ENCODE measurements around the gene DFFA.
"Not testable (repeated sequence)": the region's sequence is repeated elsewhere in the genome, so short reads cannot be mapped to it uniquely, and the experiment has no call there.

DFFA gene

DNA sequence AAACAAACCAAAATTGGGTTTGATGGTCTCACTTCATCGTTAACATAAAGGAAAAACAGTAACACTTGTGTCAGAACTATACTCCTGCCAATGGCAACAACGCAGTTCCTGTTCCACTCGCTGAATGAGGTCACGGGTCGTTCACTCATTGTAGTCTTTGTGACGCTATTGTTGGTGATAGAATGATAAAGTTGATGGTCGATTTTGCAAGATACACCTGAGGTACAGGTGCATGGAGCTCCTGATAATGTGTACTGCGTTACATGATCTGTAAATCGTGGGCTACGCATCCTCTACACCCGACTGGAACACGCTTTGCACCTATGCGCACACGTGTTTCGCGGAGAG lies 42.5 kb downstream of the DFFA start:
- DNase-seq (ENCODE audit: low read depth in 2 of 2), result peak in 1 of 2 donors; percentile 10

DNA sequence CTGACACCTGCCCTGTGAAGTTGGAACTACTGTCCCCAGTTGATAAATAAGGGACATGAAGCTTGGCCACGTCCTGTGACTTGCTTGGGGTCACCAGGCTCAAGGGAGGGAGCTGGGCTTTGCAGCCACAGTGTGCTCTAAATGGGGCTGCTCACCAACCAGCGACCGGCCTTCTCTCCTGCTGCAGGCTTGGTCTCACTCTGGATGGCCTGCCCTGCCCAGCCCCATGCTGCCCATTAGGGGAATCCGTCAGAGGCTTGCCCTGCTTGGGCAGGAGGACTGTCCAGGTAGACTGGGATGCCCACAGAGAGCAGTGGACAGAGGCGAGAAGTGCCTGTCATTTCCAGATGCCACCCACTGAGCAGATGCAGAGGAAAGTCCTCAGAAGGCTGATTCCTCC lies 43.3 kb downstream of the DFFA start:
- no peak for DNase-seq (ENCODE audit: low read depth in 2 of 2)

DNA sequence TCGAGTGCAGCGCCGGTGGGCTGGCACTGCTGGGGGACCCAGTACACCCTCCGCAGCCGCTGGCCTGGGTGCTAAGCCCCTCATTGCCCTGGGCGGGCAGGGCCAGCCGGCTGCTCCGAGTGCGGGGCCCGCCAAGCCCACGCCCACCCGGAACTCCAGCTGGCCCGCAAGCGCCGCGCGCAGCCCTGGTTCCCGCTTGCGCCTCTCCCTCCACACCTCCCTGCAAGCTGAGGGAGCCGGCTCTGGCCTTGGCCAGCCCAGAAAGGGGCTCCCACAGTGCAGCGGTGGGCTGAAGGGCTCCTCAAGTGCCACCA lies 45.8 kb downstream of the DFFA start:
- DNase-seq (ENCODE audit: low read depth in 2 of 2), result not testable (repeated sequence)

DNA sequence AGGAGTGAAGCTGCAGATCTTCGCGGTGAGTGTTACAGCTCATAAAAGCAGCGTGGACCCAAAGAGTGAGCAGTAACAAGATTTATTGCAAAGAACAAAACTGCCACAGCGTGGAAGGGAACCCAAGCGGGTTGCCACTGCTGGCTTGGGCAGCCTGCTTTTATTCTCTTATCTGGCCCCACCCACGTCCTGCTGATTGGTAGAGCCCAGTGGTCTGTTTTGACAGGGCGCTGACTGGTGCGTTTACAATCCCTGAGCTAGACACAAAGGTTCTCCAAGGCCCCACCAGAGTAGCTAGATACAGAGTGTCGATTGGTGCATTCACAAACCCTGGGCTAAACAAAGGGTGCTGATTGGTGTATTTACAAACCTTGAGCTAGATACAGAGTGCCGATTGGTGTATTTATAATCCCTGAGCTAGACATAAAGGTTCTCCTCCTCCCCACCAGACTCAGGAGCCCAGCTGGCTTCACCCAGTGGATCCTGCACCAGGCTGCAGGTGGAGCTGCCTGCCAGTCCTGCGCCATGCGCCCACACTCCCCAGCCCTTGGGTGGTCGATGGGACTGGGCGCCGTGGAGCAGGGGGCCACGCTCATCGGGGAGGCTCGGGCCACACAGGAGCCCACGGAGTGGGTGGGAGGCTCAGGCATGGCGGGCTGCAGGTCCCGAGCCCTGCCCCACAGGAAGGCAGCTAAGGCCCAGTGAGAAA lies 46.3 kb downstream of the DFFA start:
- not testable (repeated sequence) for DNase-seq (ENCODE audit: low read depth in 2 of 2)

DNA sequence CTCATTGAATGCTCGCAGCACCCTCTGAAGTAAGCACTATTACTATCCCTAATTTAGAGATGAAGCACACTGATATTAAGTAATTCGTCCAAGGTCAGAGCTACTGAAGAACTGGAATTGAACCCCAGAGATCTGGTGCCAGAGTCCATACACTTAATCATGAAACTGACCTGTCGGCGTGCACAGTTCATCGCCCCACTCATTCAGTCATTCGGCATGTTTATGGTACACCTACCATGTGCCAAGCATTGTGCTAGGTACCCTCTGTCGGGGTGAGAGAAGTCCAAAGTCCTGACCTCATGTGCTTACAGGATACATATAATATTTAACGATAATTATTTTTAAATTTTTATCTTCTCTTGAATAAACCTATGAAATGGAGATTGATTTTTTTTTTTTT lies 47.7 kb downstream of the DFFA start:
- no peak for DNase-seq (ENCODE audit: low read depth in 2 of 2)

DNA sequence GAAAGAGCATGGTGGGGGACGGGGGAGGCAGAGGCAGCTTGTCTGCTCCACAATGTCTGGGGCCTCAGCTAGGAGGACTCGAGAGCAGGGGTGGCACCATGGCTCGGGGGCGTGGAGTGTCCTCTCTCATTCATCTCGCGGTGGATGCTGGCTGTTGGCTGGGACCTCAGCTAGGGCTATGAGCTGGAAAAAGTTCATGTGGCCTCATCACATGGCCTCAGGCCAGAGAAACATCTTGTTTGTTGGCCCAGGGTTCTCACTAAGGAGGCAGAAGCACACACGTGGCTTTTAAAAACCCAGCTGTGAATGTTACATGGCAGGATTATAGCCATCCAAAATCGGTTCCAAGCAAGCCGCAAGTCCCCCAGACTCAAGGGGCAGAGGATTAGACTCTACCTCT lies 48.3 kb downstream of the DFFA start:
- no peak for DNase-seq (ENCODE audit: low read depth in 2 of 2)

DNA sequence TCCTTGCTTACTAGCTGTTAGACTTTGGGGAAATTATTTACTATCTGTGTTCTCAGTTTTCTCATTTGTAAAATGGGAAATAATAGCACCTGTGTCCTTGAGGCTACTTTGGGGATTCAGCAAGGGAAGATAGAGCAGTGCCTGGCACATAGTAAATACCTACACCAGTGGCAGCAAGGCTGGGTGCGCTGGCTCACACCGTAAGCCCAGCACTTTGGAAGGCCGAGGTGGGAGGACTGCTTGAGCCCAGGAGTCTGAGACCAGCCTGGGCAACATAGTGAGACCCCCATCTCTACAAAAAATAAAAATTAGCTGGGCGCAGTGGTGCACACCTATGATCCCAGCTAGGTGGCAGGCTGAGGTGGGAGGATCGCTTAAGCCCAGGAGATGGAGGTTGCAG lies 50.7 kb downstream of the DFFA start:
- no peak for DNase-seq (ENCODE audit: low read depth in 2 of 2)

DNA sequence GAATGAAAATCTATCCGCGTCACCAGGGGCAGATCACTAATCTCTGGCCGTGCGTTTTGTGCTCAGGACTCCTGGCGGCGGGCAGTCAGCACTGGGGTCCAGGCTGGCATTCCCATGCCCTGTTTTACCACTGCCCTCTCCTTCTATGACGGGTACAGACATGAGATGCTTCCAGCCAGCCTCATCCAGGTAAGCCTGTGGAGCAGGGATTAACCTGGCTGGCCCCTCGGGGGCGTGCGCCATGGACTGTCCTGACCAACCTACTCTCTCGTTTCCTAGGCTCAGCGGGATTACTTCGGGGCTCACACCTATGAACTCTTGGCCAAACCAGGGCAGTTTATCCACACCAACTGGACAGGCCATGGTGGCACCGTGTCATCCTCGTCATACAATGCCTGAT lies 53.0 kb downstream of the DFFA start:
- no peak for DNase-seq (ENCODE audit: low read depth in 2 of 2)

DNA sequence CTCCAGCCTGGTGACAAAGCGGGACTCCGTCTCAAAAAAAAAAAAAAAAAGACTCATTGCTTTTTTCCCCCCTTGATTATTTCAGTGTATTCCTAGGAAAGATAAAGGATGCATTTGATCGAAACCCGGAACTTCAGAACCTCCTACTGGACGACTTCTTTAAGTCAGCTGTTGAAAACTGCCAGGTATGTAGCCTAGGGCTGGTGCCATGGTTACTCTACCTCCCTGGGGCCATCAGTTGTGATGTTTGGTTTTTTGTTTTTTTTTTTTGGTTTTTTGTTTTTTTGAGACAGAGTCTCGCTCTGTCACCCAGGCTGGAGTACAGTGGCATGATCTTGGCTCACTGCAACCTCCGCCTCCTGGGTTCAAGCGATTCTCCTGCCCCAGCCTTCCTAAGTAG lies 53.6 kb downstream of the DFFA start:
- DNase-seq (ENCODE audit: low read depth in 2 of 2), result not testable (repeated sequence)

DNA sequence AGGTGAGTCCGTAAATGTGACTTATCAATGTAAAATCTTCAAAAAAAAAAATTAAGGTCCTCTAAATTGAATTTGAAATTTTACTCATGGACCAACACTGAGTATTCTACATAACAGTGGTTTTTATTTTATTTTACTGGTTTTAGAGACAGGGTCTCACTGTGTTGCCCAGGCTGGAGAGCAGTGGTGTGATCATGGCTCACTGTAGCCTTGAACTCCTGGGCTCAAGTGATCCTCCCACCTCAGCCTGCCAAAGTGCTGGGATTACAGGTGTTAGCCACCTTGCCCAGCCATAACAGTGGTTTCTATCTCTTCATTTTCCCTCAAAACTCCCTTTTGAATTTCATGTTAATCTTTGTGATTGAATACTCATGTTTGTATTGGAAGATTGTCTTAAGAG lies 56.4 kb downstream of the DFFA start:
- not testable (repeated sequence) for DNase-seq (ENCODE audit: low read depth in 2 of 2)

DNA sequence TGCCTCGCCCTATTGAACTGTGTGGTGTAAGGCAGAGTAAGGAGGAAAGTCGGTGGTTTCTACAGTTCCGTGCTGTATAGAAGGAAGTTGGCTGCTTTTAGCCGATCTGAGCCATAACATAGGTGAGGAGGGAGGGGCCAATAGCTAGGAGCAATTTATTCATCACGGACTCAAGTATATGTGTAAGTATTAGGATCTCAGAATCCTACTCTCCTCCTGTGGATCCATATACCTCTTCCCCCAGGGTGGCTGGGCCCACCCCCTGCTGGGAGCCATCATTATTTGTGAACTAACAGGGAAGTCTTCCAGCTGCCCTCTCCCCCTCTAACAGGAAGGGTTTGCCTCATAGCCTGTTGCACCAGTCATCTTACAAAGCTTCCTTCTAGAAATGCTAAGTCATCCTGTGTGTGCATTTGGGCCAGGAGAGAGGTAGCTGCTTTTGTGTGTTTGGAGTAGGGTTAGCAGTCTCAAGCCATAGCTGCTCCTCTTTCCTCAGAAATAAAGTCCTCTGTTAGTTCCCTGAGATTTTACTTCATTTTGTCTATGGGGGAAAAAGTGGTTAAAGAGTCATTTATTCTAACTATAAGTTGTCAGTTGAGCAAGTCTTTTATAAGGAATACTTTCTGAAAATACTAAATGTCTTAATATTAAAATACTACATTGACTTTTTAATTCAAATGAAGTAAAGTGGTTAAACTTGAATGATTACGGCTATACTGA lies 57.0 kb downstream of the DFFA start:
- no peak for DNase-seq (ENCODE audit: low read depth in 2 of 2)

DNA sequence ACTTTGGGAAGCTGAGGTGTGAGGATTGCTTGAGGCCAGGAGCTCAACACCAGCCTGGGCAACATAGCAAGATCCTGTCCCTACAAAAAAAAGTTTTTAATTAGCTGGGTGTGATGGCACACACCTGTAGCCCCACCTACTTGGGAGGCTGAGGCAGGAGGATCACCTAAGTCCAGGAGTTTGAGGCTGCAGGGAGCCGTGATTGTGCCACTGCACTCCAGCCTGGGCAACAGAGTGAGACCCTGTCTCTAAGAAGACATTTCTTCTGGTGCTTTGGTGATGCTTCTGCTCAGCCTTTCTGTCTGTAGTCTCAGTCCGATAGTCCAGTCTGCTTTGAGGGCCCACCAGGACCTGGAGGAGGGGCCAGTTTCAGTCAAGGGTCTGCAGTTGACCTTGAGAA lies 65.1 kb downstream of the DFFA start:
- no peak for DNase-seq (ENCODE audit: low read depth in 2 of 2)
